ENCODE measurements around the gene CACNB3.
A peak's percentile ranks its signal among the peaks of the same experiment; 100 is the strongest.
"Not testable (repeated sequence)": the region's sequence is repeated elsewhere in the genome, so short reads cannot be mapped to it uniquely, and the experiment has no call there.

The CACNB3 gene

DNA sequence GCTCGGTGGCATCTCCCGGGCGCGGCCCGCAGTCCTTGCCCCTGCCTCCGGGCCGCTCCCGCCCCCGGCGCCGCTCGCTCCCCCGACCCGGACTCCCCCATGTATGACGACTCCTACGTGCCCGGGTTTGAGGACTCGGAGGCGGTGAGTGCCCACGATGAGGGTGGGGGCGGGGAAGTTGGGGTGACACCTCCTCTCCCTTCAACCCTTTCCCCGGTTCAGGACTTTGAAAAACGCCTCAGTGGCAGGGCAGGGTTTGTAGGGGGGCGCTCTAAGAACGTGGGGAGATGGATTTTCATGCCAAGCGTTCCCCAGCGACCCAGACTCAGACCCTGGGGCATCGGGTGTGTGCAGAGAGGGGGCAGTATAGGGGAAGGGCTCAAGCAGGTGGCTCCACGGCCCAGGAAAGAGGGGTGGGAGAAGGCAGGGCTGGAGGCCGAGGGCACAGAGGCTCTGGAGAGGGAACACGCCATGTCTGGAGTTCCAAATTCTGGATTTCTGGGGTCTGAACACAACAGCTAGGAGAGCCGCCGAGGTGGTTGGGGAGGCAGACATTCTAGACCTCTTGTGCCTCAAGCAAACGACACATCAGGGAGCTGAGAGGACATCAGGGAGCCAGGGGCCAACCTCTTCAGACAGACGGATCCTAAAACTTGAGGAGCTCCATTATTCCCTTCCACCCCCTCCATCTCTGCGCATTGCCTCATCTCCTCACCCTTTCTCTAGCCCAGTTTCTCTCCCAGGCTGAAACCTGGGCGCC is 715 bp downstream of the CACNB3 start:
- peak in 1 of 2 donors; percentile 34 for DNase-seq (ENCODE audit: low read depth in 2 of 2)

GRCh38 chr12:48819986-48820725 is 1.9 kb downstream of the CACNB3 start:
- DNase-seq (ENCODE audit: low read depth in 2 of 2) = no peak

GRCh38 chr12:48822139-48822538 is 3.8 kb downstream of the CACNB3 start:
- no peak for DNase-seq (ENCODE audit: low read depth in 2 of 2)

GRCh38 chr12:48822711-48823110 is 4.4 kb downstream of the CACNB3 start:
- no peak for DNase-seq (ENCODE audit: low read depth in 2 of 2)

- no peak for DNase-seq (ENCODE audit: low read depth in 2 of 2)
Observed at GRCh38 chr12:48823281-48823680, 5.0 kb downstream of the CACNB3 start.

- no peak for DNase-seq (ENCODE audit: low read depth in 2 of 2)
Observed at GRCh38 chr12:48824112-48824511, 5.8 kb downstream of the CACNB3 start.

DNA sequence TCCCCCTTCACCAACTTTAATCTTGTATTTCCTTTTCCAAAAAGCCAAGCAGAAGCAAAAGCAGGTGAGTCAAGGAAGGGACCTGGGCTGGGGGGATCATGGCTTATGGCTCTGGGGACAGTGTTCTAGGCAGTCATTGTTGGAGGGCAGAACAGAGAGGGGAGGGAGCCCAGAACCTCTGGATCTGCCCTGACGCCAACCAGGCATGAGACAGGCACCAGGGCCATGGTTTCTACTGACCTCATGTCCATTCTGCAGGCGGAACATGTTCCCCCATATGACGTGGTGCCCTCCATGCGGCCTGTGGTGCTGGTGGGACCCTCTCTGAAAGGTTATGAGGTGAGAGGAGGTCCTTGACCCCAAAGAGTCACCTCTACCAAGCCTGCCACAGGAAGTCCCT is 6.6 kb downstream of the CACNB3 start:
- no peak for DNase-seq (ENCODE audit: low read depth in 2 of 2)

GRCh38 chr12:48826209-48826855 is 8.0 kb downstream of the CACNB3 start:
- no peak for DNase-seq (ENCODE audit: low read depth in 2 of 2)

GRCh38 chr12:48827026-48827425 is 8.7 kb downstream of the CACNB3 start:
- no peak for DNase-seq (ENCODE audit: low read depth in 2 of 2)

DNA sequence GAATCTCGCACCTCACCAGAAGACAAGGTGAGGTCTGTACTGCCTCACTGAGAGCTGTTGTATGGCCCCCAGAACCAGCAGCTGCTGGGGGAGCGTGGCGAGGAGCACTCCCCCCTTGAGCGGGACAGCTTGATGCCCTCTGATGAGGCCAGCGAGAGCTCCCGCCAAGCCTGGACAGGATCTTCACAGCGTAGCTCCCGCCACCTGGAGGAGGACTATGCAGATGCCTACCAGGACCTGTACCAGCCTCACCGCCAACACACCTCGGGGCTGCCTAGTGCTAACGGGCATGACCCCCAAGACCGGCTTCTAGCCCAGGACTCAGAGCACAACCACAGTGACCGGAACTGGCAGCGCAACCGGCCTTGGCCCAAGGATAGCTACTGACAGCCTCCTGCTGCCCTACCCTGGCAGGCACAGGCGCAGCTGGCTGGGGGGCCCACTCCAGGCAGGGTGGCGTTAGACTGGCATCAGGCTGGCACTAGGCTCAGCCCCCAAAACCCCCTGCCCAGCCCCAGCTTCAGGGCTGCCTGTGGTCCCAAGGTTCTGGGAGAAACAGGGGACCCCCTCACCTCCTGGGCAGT is 9.3 kb downstream of the CACNB3 start:
- DNase-seq (ENCODE audit: low read depth in 2 of 2) = no peak

- no peak for DNase-seq (ENCODE audit: low read depth in 2 of 2)
Observed at GRCh38 chr12:48828293-48828692, 10.0 kb downstream of the CACNB3 start.

DNA sequence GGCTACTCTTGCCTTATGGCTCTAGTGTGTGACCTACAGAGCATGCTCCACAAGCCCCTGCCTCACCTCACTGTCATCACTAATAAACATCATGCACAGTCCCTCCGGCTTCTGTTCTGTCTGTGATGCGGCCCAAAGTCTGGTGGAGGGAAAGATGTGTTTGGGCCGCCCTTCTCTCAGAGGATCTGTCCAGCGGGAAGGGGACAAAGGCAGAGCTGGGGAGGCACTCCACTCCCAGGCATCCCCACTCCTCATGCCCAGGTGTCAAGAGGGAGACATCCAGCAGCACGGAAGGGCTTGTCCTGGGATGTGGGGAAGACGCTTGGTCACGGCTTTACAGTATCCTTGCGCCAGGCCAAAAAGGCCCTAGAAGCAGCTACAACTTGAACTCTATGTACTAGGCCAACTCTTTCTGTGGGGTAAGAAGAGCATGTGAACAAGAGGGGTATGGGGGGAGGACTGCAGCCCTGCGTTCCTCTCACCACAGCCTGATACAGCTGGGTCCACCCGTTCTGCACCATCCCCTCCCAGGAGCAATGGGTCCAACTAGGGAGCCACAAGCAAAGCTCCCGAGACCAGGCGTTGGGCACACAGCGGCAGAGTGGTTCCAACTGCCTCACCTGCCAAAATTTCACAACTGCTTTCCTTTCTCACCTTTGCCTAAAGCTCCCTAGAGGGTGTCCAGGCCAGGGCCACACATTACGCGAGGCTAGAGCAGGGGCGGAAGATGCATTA is 10.7 kb downstream of the CACNB3 start:
- DNase-seq (ENCODE audit: low read depth in 2 of 2) = no peak

DNA sequence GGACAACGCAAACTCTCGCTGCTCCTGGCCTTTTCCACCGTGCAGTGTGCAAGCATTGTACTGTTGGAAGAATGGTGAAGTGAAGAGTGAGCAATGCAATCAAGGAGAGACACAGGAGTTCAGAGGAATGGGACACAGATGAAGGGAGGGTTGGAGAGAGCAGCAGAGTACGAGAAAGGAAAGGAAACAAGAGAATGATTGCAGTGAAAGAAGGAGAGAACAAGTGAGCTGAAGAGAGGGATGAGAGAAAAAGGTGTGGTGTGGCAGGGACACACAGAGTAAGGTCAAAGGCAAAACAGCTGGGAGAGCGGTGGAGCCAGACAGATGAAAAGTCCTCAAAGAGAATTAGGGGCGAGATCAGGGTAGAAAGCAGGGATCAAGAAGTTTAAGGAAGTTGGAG is 13.0 kb downstream of the CACNB3 start:
- no peak for DNase-seq (ENCODE audit: low read depth in 2 of 2)

DNA sequence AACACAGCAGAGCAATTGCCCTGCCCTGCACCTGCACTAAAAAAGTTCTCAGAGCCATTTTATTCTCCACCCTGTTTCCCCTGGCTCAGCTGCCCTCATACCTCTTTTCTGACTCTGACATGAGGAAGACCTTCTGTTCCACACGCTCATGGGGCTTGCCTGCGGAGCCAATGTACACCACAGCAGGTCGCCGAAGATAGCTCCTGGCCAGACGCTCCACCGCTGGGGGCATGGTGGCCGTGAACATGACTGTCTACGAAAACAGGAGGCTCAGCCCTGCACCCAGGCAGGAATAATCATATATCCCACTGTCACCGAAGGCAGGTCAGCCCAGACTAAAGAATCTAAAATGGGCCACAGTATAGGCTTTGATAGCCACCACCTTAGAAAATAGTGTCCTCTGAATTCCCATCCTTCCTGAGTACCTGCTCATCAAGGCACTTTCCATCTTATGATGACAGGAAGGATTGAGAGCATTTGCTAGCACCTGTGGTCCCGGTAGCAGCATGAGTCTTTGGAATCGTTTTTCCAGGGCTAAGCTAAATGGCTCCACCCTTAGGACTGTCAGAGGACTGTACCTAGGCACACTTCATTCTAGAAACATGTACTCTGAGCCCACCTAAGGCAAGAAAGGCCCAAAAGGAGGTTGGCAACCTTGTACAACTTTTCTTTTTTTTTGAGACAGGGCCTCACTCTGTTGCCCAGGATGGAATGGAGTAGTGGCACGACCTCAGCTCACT is 14.2 kb downstream of the CACNB3 start:
- no peak for DNase-seq (ENCODE audit: low read depth in 2 of 2)

GRCh38 chr12:48838048-48838447 is 19.8 kb downstream of the CACNB3 start:
- DNase-seq (ENCODE audit: low read depth in 2 of 2) = no peak

GRCh38 chr12:48842021-48842420 is 23.7 kb downstream of the CACNB3 start:
- not testable (repeated sequence) for DNase-seq (ENCODE audit: low read depth in 2 of 2)

GRCh38 chr12:48851883-48852733 is 33.8 kb downstream of the CACNB3 start, which contains the start of gene DDX23:
Gene DDX23, minus strand, starts transcription at chr12:48852163. Its CDS starts 6,381 bp downstream, at chr12:48845782.
- peak; percentile 85 to 89 for DNase-seq (ENCODE audit: low read depth in 2 of 2)

- peak; percentile 78 to 80 for DNase-seq (ENCODE audit: low read depth in 2 of 2)
Observed at GRCh38 chr12:48852734-48853688, 34.7 kb downstream of the CACNB3 start.

GRCh38 chr12:48854488-48854887 is 36.2 kb downstream of the CACNB3 start:
- no peak for DNase-seq (ENCODE audit: low read depth in 2 of 2)

Data from stimulated activated CD4-positive, alpha-beta T cell treated with anti-CD3 and anti-CD28 coated beads, Interleukin-4, amount 100 ng/mL, for 48 hours (primary cell).